ENCODE data around the gene SGCD. TPM values are rescaled to one million over a fixed set of nuclear protein-coding genes. Genes with fewer than 3 reads are reported as not detected.

The SGCD gene
- total RNA-seq, 4 donors from 2014 or later, result 3.4 to 86.5 (median 8.1) TPM

DNA sequence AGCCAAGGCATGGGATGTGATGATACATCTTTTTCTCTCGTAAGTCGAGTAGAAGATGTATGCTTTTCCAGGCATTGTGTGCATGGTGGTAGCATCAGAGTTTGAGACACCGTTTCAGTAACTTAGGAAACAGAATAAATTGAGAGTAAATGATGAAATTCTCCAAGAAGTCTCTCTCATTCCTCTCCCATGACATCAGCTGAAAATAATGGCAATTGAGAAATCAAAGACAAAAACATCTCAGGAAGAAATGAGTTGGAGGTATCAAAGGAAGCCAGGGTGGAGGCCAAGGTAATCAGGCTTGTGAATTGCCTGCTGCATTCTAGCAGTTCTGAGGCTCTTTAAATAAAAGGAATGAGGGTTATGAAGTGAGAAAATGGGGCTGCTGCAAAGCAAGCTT, 53.9 kb downstream of the SGCD start:
- TF ChIP-seq POLR2A (IDR thresholded peaks at IDR 0.05), result no peak
- TF ChIP-seq, protein P1, sequence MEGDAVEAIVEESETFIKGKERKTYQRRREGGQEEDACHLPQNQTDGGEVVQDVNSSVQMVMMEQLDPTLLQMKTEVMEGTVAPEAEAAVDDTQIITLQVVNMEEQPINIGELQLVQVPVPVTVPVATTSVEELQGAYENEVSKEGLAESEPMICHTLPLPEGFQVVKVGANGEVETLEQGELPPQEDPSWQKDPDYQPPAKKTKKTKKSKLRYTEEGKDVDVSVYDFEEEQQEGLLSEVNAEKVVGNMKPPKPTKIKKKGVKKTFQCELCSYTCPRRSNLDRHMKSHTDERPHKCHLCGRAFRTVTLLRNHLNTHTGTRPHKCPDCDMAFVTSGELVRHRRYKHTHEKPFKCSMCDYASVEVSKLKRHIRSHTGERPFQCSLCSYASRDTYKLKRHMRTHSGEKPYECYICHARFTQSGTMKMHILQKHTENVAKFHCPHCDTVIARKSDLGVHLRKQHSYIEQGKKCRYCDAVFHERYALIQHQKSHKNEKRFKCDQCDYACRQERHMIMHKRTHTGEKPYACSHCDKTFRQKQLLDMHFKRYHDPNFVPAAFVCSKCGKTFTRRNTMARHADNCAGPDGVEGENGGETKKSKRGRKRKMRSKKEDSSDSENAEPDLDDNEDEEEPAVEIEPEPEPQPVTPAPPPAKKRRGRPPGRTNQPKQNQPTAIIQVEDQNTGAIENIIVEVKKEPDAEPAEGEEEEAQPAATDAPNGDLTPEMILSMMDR (IDR thresholded peaks at IDR 0.05), result no peak
- Histone ChIP-seq H3K9me3 (no peaks in the 10 kb centered on the region), H3K27me3 (no peaks in the 10 kb centered on the region), H3K27ac (no peak overlapping the region), H3K4me1 (no peaks in the 10 kb centered on the region), H3K4me3 (no peak overlapping the region), H3K36me3 (no peaks in the 10 kb centered on the region)
- DNase-seq, result no peak
- intact Hi-C loops (cut with DNase I; ENCODE audit: low total_unique reads), result no loop called here

DNA sequence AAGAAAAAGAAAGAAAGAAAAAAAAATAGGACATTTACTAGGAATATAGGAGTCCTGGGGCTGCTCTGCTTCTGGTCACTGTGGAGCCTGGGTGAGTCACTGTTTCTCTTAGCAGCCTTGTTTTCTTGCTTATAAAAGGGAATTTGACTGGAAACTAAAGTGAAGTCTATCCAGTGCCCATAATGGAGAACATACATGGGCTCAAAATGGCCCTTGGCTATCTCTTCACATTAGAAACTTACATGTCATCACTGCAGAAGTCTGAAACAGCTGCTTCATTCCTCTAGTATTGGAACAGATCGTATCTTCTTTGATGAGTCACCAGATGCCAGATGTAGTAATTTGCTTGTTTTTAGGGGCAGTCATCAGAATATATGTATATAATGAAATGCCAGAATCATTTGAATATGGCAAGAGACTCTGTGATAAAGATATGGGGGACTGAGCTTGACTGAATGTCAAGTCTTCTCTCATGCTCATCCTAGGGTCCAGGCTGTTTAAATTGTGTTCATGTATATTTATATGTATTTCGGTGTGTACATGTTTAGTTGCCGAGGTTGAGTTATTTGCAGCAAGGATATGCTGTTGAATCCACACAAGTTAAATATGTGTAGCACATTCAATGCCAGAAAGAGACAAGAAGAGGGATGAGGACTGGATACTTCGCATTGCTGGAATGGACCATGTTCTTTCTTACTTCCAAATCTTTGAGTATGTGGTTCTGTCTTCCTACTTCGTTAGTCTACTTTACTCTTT, 56.7 kb downstream of the SGCD start:
- H3K27me3 ChIP-seq, result no peaks in the 10 kb centered on the region
- TF ChIP-seq POLR2A (IDR thresholded peaks at IDR 0.05), result no peak
- TF ChIP-seq, protein P1 (IDR thresholded peaks at IDR 0.05), result no peak
- H3K4me1 ChIP-seq, result no peaks in the 10 kb centered on the region
- no peaks in the 10 kb centered on the region for H3K9me3 ChIP-seq
- intact Hi-C loops (cut with DNase I; ENCODE audit: low total_unique reads), result no loop called here
- H3K27ac ChIP-seq, result no peak overlapping the region
- H3K4me3 ChIP-seq, result no peak overlapping the region
- DNase-seq, result no peak
- no peaks in the 10 kb centered on the region for H3K36me3 ChIP-seq

DNA sequence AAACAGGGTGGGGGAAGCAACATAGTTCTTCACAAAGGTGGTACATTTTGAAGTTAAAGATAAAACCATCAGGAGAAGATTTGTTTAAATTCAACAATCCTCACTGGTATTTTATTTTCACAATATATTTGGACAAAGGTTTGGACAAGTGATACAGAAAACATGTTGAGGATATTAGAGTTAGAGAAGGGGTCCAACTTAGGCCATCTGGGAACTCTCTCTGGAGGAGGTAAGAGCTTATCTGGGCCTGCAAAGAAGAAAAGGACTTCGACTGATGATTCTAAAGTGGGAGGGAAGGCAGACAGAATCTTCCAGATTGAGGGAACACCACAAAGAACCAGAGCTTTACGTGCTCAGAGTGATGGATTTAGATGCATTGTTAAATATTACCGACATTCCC, 58.5 kb downstream of the SGCD start:
- Histone ChIP-seq H3K4me3 (no peak overlapping the region), H3K36me3 (no peaks in the 10 kb centered on the region), H3K27ac (no peak overlapping the region), H3K27me3 (no peaks in the 10 kb centered on the region), H3K4me1 (no peaks in the 10 kb centered on the region), H3K9me3 (no peaks in the 10 kb centered on the region)
- intact Hi-C loops (cut with DNase I; ENCODE audit: low total_unique reads), result no loop called here
- no peak for TF ChIP-seq POLR2A (IDR thresholded peaks at IDR 0.05)
- TF ChIP-seq, protein P1 (IDR thresholded peaks at IDR 0.05), result no peak
- no peak for DNase-seq

DNA sequence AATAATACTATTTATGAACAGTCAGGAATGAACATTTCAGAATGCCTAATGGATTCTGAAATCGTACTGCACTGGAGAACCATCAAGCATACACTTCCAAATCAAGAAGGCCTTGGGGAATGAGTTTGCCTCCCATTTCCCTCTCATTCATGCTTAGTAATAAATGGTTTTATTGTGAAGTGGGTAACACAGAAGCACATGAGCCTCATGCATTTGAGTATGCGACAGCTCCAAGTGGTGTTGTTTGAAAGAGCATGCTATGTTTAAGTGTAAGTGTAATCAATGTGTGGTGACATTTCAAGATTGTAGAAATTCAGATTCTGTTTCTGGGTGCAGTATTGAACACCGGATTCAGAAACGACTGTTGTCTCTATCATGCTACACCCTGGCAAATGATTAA, 60.0 kb downstream of the SGCD start:
- TF ChIP-seq, protein P1 (IDR thresholded peaks at IDR 0.05), result no peak
- TF ChIP-seq POLR2A (IDR thresholded peaks at IDR 0.05), result no peak
- no peaks in the 10 kb centered on the region for H3K27me3 ChIP-seq
- no peaks in the 10 kb centered on the region for H3K9me3 ChIP-seq
- no peak overlapping the region for H3K4me3 ChIP-seq
- intact Hi-C loops (cut with DNase I; ENCODE audit: low total_unique reads), result no loop called here
- H3K4me1 ChIP-seq, result no peaks in the 10 kb centered on the region
- no peak overlapping the region for H3K27ac ChIP-seq
- no peak for DNase-seq
- H3K36me3 ChIP-seq, result no peaks in the 10 kb centered on the region

DNA sequence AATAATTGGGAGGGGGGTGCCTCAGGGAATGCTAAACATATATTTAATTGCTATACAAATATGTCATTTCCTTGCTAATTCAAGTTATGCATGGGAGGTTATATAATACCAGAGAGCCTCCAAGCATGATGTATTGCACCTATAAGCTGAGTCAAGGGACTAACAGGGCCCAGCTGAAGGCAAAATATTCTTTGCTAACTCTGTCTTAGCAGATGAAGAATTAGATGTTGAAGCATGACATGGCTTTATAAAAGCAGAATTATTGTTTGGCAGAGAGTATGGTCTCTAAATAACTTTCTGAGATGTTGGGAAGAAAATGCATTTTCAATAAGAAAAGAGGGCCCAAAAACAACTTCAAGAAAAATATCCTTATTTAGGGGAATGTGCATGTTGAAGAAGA, 60.4 kb downstream of the SGCD start:
- intact Hi-C loops (cut with DNase I; ENCODE audit: low total_unique reads), result no loop called here

More for the DNA sequence above, 60.4 kb downstream of the SGCD start:
- H3K4me1 ChIP-seq, result no peaks in the 10 kb centered on the region
- no peak overlapping the region for H3K4me3 ChIP-seq
- no peak overlapping the region for H3K27ac ChIP-seq
- no peaks in the 10 kb centered on the region for H3K36me3 ChIP-seq
- H3K9me3 ChIP-seq, result no peaks in the 10 kb centered on the region
- DNase-seq, result no peak
- no peaks in the 10 kb centered on the region for H3K27me3 ChIP-seq
- TF ChIP-seq POLR2A (IDR thresholded peaks at IDR 0.05), result no peak
- TF ChIP-seq, protein P1 (IDR thresholded peaks at IDR 0.05), result no peak

Measured in uterus (tissue), 4 donors.